ENCODE data around the gene SPEG.

The SPEG gene

GRCh38 chr2:219542931-219543595 is 108.4 kb downstream of the SPEG start:
- ATAC-seq: peak; percentile 59
- TF ChIP-seq CSRNP3 (CRISPR knock-in tag; IDR thresholded peaks at IDR 0.05) (no peak), RARB (CRISPR knock-in tag; IDR thresholded peaks at IDR 0.05) (no peak), ISL1 (CRISPR knock-in tag; IDR thresholded peaks at IDR 0.05) (no peak), ZNF8 (CRISPR knock-in tag; IDR thresholded peaks at IDR 0.05) (no peak), PATZ1 (CRISPR knock-in tag; IDR thresholded peaks at IDR 0.05; ENCODE audit: borderline replicate concordance) (no peak), CREB5 (CRISPR knock-in tag; IDR thresholded peaks at IDR 0.05; ENCODE audit: low read depth) (no peak), TCF4 (CRISPR knock-in tag; IDR thresholded peaks at IDR 0.05; ENCODE audit: borderline replicate concordance) (no peak), ZFP30 (CRISPR knock-in tag; IDR thresholded peaks at IDR 0.05) (no peak), POU6F1 (CRISPR knock-in tag; IDR thresholded peaks at IDR 0.05; ENCODE audit: borderline replicate concordance, low read depth) (no peak), ZNF70 (CRISPR knock-in tag; IDR thresholded peaks at IDR 0.05) (no peak), PPARA (CRISPR knock-in tag; IDR thresholded peaks at IDR 0.05; ENCODE audit: borderline replicate concordance) (no peak), ZC3H10 (CRISPR knock-in tag; IDR thresholded peaks at IDR 0.05) (no peak), TOX (CRISPR knock-in tag; IDR thresholded peaks at IDR 0.05; ENCODE audit: borderline replicate concordance) (no peak), ARNTL (CRISPR knock-in tag; IDR thresholded peaks at IDR 0.05; ENCODE audit: borderline replicate concordance, low read depth) (no peak)

GRCh38 chr2:219543596-219544358 is 109.1 kb downstream of the SPEG start, which contains the start of the genes CHPF and TMEM198:
TSS of gene CHPF (minus strand) at chr2:219543809. CDS start at chr2:219543538, 271 bp downstream.
TSS of gene TMEM198 (plus strand) at chr2:219544028. CDS start at chr2:219544728, 700 bp downstream.
- ATAC-seq: peak; percentile 82
- TF ChIP-seq ZNF8 (CRISPR knock-in tag; IDR thresholded peaks at IDR 0.05): no peak
- TF ChIP-seq RARB (CRISPR knock-in tag; IDR thresholded peaks at IDR 0.05): no peak
- peak; percentile 89 for TF ChIP-seq PATZ1 (CRISPR knock-in tag; IDR thresholded peaks at IDR 0.05; ENCODE audit: borderline replicate concordance)
- TF ChIP-seq BACH2 (CRISPR knock-in tag; IDR thresholded peaks at IDR 0.05; ENCODE audit: borderline replicate concordance): no peak
- TF ChIP-seq TOX (CRISPR knock-in tag; IDR thresholded peaks at IDR 0.05; ENCODE audit: borderline replicate concordance): no peak
- no peak for TF ChIP-seq OSR1 (CRISPR knock-in tag; IDR thresholded peaks at IDR 0.05)
- TF ChIP-seq ARNTL (CRISPR knock-in tag; IDR thresholded peaks at IDR 0.05; ENCODE audit: borderline replicate concordance, low read depth): no peak
- no peak for TF ChIP-seq ZNF565 (CRISPR knock-in tag; conservative IDR thresholded peaks at IDR 0.05; ENCODE audit: low read depth)
- TF ChIP-seq ZFP3 (CRISPR knock-in tag; IDR thresholded peaks at IDR 0.05): peak; percentile 73; the same call in 1 of the 2 replicates

- ATAC-seq: no peak
- TF ChIP-seq ZNF8 (CRISPR knock-in tag; IDR thresholded peaks at IDR 0.05): no peak
- TF ChIP-seq OSR1 (CRISPR knock-in tag; IDR thresholded peaks at IDR 0.05): no peak
- no peak for TF ChIP-seq TOX (CRISPR knock-in tag; IDR thresholded peaks at IDR 0.05; ENCODE audit: borderline replicate concordance)
- no peak for TF ChIP-seq ESRRG (CRISPR knock-in tag; IDR thresholded peaks at IDR 0.05)
- TF ChIP-seq ZFP30 (CRISPR knock-in tag; IDR thresholded peaks at IDR 0.05): no peak
- TF ChIP-seq ISL1 (CRISPR knock-in tag; IDR thresholded peaks at IDR 0.05): no peak
- no peak for TF ChIP-seq CSRNP3 (CRISPR knock-in tag; IDR thresholded peaks at IDR 0.05)
- TF ChIP-seq POU6F1 (CRISPR knock-in tag; IDR thresholded peaks at IDR 0.05; ENCODE audit: borderline replicate concordance, low read depth): no peak
- TF ChIP-seq ZC3H10 (CRISPR knock-in tag; IDR thresholded peaks at IDR 0.05): no peak
- TF ChIP-seq SNAI2 (CRISPR knock-in tag; IDR thresholded peaks at IDR 0.05): no peak
- no peak for TF ChIP-seq CSDC2 (CRISPR knock-in tag; IDR thresholded peaks at IDR 0.05)
Observed at GRCh38 chr2:219544567-219544966, 109.9 kb downstream of the SPEG start.

All from SK-N-SH treated with all-trans-retinoic acid at 6 μM for 48 hours (cell line).